SU-DHL-6 (cell line): ENCODE results near the gene HNRNPUL1.

Source experiments
- H2AFZ ChIP-seq: fragments of 200-600 bp; sonication (generic); 2 replicates; pipeline ENCODE4 v1.6.1; 2014; ENCODE audit warnings: low read depth, mild to moderate bottlenecking, moderate library complexity, mixed read lengths, antibody characterized with exemption, low read length; ENCODE audit not compliant: severe bottlenecking
- H3F3A ChIP-seq: fragments of 200-600 bp; shearing (Covaris generic); 2 replicates; pipeline ENCODE4 v1.6.0; 2016; ENCODE audit warnings: antibody characterized with exemption, mild to moderate bottlenecking; ENCODE audit not compliant: insufficient read depth
- H3K27ac ChIP-seq: fragments of 200-600 bp; sonication (generic); 2 replicates; pipeline ENCODE4 v1.5.1; 2016; ENCODE audit warnings: low read depth, mild to moderate bottlenecking, low read length, moderate library complexity, mixed read lengths
- H3K27me3 ChIP-seq: fragments of 200-600 bp; sonication (generic), shearing (Covaris generic); 2 replicates; pipeline ENCODE4 v1.6.0; 2014; ENCODE audit warnings: mild to moderate bottlenecking, low read length
- H3K36me3 ChIP-seq: fragments of 200-600 bp; sonication (generic); 2 replicates; pipeline ENCODE4 v1.6.1; 2014; ENCODE audit warnings: mild to moderate bottlenecking, low read length, mixed read lengths
- H3K4me2 ChIP-seq: fragments of 300-600, 200-600 bp; shearing (Covaris generic), sonication (generic); 2 replicates; pipeline ENCODE4 v1.6.0; 2014; ENCODE audit warnings: low read length, low read depth, mild to moderate bottlenecking; ENCODE audit not compliant: poor library complexity, severe bottlenecking
- H3K4me3 ChIP-seq: fragments of 200-600 bp; sonication (generic); 2 replicates; pipeline ENCODE4 v1.5.1; 2014; ENCODE audit warnings: antibody characterized with exemption, low read length, mild to moderate bottlenecking, mixed read lengths; ENCODE audit not compliant: insufficient read depth, poor library complexity, severe bottlenecking
- H3K79me2 ChIP-seq: fragments of 200-600 bp; sonication (generic); 2 replicates; pipeline ENCODE4 v1.6.1; 2014; ENCODE audit warnings: mild to moderate bottlenecking, low read length, moderate library complexity; ENCODE audit not compliant: insufficient read depth
- H3K9ac ChIP-seq: fragments of 200-600 bp; sonication (generic); 2 replicates; pipeline ENCODE4 v1.7.0; 2014; ENCODE audit warnings: mild to moderate bottlenecking, low read length
- H3K9me2 ChIP-seq: fragments of 200-600 bp; sonication (generic); replicated peaks from 2 replicates; pipeline ENCODE4 v1.6.1; 2014; ENCODE audit warnings: low read length; ENCODE audit not compliant: insufficient read depth
- H3K9me3 ChIP-seq: fragments of 200-600 bp; sonication (generic); 2 replicates; pipeline ENCODE4 v1.6.1; 2014; ENCODE audit warnings: low read length, mixed read lengths; ENCODE audit not compliant: insufficient read depth
- H4K20me1 ChIP-seq: fragments of 200-600 bp; sonication (generic); 2 replicates; pipeline ENCODE4 v1.6.1; 2014; ENCODE audit warnings: low read depth, mild to moderate bottlenecking, antibody characterized with exemption, low read length, moderate library complexity, mixed read lengths
- EZH2phosphoT487 ChIP-seq: fragments of 200-600 bp; sonication (generic), shearing (Covaris generic); conservative IDR thresholded peaks from 2 replicates; pipeline ENCODE4 v1.6.1; 2018; ENCODE audit warnings: mild to moderate bottlenecking, antibody characterized with exemption, low read length, moderate library complexity, mixed read lengths
- TF ChIP-seq, protein P1 (sequence below): fragments of 200-600 bp; sonication (generic); IDR thresholded peaks from one replicate; pipeline ENCODE4 v1.5.1; 2017; ENCODE audit warnings: antibody characterized with exemption, mild to moderate bottlenecking, low read length, moderate library complexity; ENCODE audit not compliant: insufficient read depth, poor library complexity, severe bottlenecking

HNRNPUL1 gene

DNA sequence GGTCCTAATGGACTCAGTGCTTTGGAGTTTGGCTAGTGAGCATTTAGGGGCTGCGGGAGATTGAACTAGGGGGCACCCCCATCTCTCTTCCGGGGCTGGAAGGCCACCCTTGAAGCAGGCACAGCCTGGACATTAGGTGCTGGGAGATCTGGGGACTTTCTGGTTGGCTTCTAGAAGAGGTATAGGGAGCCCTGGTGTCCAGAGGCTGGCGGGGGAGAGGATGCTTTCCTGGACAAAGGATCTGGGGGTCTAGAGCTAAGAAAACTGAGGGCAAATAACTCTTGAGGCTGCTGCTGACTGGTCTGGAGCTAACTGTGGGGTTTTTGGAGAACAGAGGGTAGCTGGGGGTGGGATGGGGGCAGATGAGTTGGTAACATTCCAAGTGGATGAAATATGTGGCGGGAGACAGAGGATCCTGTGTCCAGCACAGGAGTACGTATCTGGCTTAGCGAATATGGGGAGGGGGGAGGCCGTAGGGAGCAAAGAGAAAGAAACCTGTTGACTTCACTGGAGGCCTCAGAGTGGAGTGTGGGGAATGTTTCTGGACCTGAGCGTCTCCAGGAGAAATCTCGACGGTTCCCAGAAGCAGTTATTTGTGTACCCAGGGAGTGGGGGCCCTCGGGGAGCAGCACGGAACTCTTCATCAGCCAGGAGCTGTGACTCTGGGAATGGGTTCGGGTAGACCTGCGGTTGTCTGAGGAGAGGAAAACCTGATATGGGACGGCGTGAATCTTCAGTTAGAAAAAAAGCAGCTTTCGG, 1.4 kb downstream of the HNRNPUL1 start:
- Histone ChIP-seq H3K9ac (peak overlapping the region; percentile 100), H3K27ac (peak overlapping the region; percentile 87), H4K20me1 (no peaks in the 10 kb centered on the region), H2AFZ (no peak overlapping the region), H3K9me2 (no peaks in the 10 kb centered on the region), H3K4me2 (peak overlapping the region; percentile 93), H3K36me3 (peaks cover 5% of the 10 kb centered on the region), H3K27me3 (no peaks in the 10 kb centered on the region), H3K9me3 (no peaks in the 10 kb centered on the region), H3K4me3 (peak overlapping the region; percentile 93), H3K79me2 (peaks cover 51% of the 10 kb centered on the region), H3F3A (peaks cover 11% of the 10 kb centered on the region; the same call in 1 of the 2 replicates)
- TF ChIP-seq, protein P1, sequence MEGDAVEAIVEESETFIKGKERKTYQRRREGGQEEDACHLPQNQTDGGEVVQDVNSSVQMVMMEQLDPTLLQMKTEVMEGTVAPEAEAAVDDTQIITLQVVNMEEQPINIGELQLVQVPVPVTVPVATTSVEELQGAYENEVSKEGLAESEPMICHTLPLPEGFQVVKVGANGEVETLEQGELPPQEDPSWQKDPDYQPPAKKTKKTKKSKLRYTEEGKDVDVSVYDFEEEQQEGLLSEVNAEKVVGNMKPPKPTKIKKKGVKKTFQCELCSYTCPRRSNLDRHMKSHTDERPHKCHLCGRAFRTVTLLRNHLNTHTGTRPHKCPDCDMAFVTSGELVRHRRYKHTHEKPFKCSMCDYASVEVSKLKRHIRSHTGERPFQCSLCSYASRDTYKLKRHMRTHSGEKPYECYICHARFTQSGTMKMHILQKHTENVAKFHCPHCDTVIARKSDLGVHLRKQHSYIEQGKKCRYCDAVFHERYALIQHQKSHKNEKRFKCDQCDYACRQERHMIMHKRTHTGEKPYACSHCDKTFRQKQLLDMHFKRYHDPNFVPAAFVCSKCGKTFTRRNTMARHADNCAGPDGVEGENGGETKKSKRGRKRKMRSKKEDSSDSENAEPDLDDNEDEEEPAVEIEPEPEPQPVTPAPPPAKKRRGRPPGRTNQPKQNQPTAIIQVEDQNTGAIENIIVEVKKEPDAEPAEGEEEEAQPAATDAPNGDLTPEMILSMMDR: no peak
- TF ChIP-seq EZH2phosphoT487: no peak

DNA sequence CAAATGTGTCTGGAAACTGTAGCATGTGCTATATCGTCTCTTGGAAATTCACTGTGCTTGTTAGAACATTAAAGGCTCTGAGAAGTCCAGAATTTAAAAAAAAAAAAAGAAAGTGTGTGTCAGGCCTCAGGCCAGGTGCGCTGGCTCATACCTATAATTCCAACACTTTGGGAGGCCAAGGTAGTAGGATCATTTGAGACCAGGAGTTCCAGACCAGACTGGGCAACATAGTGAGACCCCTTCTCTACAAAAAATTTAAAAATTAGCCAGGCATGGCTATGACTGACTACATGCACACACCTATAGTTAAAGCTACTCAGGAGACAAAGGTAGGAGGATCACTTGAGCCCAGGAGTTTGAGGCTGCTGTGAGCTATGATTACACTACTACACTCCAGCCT, 4.9 kb downstream of the HNRNPUL1 start:
- H3F3A ChIP-seq: no peaks in the 10 kb centered on the region
- no peak for TF ChIP-seq EZH2phosphoT487
- TF ChIP-seq, protein P1: no peak
- no peaks in the 10 kb centered on the region for H3K27me3 ChIP-seq
- H3K36me3 ChIP-seq: peaks cover 29% of the 10 kb centered on the region
- H3K4me3 ChIP-seq: no peak overlapping the region
- H3K4me2 ChIP-seq: no peak overlapping the region
- no peaks in the 10 kb centered on the region for H3K9me2 ChIP-seq
- no peaks in the 10 kb centered on the region for H3K9me3 ChIP-seq
- no peaks in the 10 kb centered on the region for H4K20me1 ChIP-seq
- no peak overlapping the region for H3K9ac ChIP-seq
- no peak overlapping the region for H3K27ac ChIP-seq
- peaks cover 51% of the 10 kb centered on the region for H3K79me2 ChIP-seq
- H2AFZ ChIP-seq: no peak overlapping the region

GRCh38 chr19:41269571-41269970, 5.4 kb downstream of the HNRNPUL1 start:
- no peak for TF ChIP-seq EZH2phosphoT487
- TF ChIP-seq, protein P1: no peak
- H3K9me2 ChIP-seq: no peaks in the 10 kb centered on the region
- peaks cover 47% of the 10 kb centered on the region for H3K79me2 ChIP-seq
- H3K9me3 ChIP-seq: no peaks in the 10 kb centered on the region
- H3K4me2 ChIP-seq: no peak overlapping the region
- H3K27ac ChIP-seq: no peak overlapping the region
- no peak overlapping the region for H3K9ac ChIP-seq
- no peak overlapping the region for H3K4me3 ChIP-seq
- no peaks in the 10 kb centered on the region for H3K27me3 ChIP-seq
- H3F3A ChIP-seq: no peaks in the 10 kb centered on the region
- peaks cover 34% of the 10 kb centered on the region for H3K36me3 ChIP-seq
- H4K20me1 ChIP-seq: no peaks in the 10 kb centered on the region
- H2AFZ ChIP-seq: no peak overlapping the region
